Aorta (tissue), 5 donors: ENCODE results near the gene SLC5A6. TPM values are rescaled to one million over a fixed set of nuclear protein-coding genes. Genes with fewer than 3 reads are reported as not detected.

Experiments used
- ATAC-seq: fragments of 200-7000 bp; cut with Tn5 transposase; one replicate; pipeline ENCODE4 v1.9.1; 2022; ENCODE audit warnings: moderate library complexity; ENCODE audit not compliant: low FRiP score
- DNase-seq, 2 donors: peaks; one replicate each; pipeline ENCODE4 v3.0.0-alpha.2; 2020
- H3K27ac ChIP-seq, 2 donors: one replicate each; pipeline ENCODE4 v1.5.1; 2013; ENCODE audit warnings: low read length in 2 of 2, mild to moderate bottlenecking in 2 of 2, moderate library complexity in 2 of 2, control low read depth in 1 of 2, inconsistent platforms in 1 of 2, low read depth in 1 of 2
- H3K27me3 ChIP-seq, 2 donors: one replicate each; pipeline ENCODE4 v1.6.1; 2013; ENCODE audit warnings: control low read depth in 1 of 2, low read length in 1 of 2, mild to moderate bottlenecking in 1 of 2, moderate library complexity in 1 of 2; ENCODE audit not compliant: insufficient read depth in 2 of 2, control insufficient read depth in 1 of 2
- H3K36me3 ChIP-seq, 2 donors: one replicate each; pipeline ENCODE4 v1.6.1; 2013; ENCODE audit warnings: control low read depth in 1 of 2, low read length in 1 of 2, mild to moderate bottlenecking in 1 of 2; ENCODE audit not compliant: insufficient read depth in 2 of 2, control insufficient read depth in 1 of 2
- H3K4me1 ChIP-seq, 2 donors: one replicate each; pipeline ENCODE4 v1.6.1; 2013; ENCODE audit warnings: low read length in 2 of 2, control low read depth in 1 of 2, mild to moderate bottlenecking in 1 of 2, moderate library complexity in 1 of 2; ENCODE audit not compliant: insufficient read depth in 2 of 2, control insufficient read depth in 1 of 2
- H3K4me3 ChIP-seq, 2 donors: one replicate each; pipeline ENCODE4 v1.5.1; 2013; ENCODE audit warnings: low read length in 2 of 2, control low read depth in 1 of 2, mild to moderate bottlenecking in 1 of 2
- H3K9me3 ChIP-seq: one replicate; pipeline ENCODE4 v1.6.1; 2013; ENCODE audit warnings: mild to moderate bottlenecking, low read length; ENCODE audit not compliant: control insufficient read depth
- WGBS, 2 donors: extraction: QIAGEN DNeasy Blood & Tissue Kit; methylation state at CpG; one replicate each; pipeline ENCODE4 v1.1.7; 2013; 5-methylcytosine and 5-hydroxymethylcytosine counted together
- intact Hi-C, 2 donors: fragments of 100-400 bp; cut with DNase I; formaldehyde crosslinking; loops; one replicate each; pipeline versions ENCODE4 v1.14.2 to v1.15.0; 2022
- polyA plus RNA-seq, 2 donors: library from polyadenylated mRNA; stranded (reverse); fragments of 200-250 nt; gene quantifications; one replicate each; pipeline ENCODE4 v1.2.3, GENCODE V29; 2013
- total RNA-seq, 2 donors: library from RNA; stranded (reverse); fragmentation: NEBNext Ultra II Directional; extraction: Animal tissue kit (Norgen Biotek cat#: 25700); gene quantifications; one replicate each; pipeline ENCODE4 v1.2.1, GENCODE V29; 2021
- donor health status: healthy with polysubstance abuse.
- donor health status: Bipolar disorder and iron deficiency.
- donor health status: DM: no; HTN: no; CAD: no.
- donor health status: DM: no; HTN: no; CAD: no.
- donor health status: DM: yes; HTN: yes; CAD: no.

Gene SLC5A6
- total and polyA plus RNA-seq, 4 donors: 16.4 to 24.7 (median 19.6) TPM

DNA sequence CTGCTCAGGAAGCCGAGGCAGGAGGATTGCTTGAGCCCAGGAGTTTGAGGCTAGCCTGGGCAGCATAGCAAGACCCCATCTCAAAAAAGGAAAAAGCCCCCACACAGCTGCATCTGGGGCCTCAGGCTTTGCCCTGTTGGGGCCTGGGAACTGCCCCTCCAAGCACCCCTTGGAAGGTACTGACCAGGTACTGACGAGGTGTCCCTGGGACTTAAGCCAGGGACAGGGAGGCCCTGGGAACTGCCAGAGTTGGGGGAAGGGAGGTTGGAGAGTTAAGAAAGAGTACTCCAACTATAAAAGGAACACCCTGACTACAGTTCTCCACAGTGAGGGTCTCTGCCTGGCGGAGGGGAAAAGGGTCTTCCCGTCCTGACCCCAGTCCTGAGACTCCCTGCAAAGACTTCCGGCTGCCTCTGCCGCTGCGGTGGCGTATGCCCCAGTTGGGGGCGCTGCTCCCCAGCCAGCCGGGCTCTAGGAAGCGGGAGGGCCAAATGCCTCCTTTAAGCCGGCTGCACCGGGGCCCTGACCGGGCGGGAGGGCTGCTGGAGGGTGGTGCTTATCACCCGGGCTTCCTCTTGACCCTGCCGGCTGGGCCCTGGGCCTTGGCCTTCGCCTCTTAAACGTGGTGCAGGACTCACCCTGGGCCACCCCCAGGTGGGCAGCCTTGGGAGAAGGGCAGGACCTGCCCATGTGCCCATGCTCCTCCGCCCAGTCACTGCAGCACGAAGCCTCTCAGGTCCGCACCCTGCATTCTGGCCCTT, 38.0 kb upstream of the SLC5A6 start:
- intact Hi-C loops: no loop called here
- H3K27me3 ChIP-seq: no peaks in the 10 kb centered on the region
- no peaks in the 10 kb centered on the region for H3K36me3 ChIP-seq
- 45 to 50% methylated on average over 21 to 22 of the region's 22 CpGs for WGBS, 2 donors
- ATAC-seq (peak; percentile 4), DNase-seq (peak in 1 of 2 donors; percentile 56)
- peaks cover 0 to 3% of the 10 kb centered on the region in 2 donors for H3K4me1 ChIP-seq
- no peak overlapping the region for H3K27ac ChIP-seq
- no peaks in the 10 kb centered on the region for H3K9me3 ChIP-seq
- H3K4me3 ChIP-seq: no peak overlapping the region

DNA sequence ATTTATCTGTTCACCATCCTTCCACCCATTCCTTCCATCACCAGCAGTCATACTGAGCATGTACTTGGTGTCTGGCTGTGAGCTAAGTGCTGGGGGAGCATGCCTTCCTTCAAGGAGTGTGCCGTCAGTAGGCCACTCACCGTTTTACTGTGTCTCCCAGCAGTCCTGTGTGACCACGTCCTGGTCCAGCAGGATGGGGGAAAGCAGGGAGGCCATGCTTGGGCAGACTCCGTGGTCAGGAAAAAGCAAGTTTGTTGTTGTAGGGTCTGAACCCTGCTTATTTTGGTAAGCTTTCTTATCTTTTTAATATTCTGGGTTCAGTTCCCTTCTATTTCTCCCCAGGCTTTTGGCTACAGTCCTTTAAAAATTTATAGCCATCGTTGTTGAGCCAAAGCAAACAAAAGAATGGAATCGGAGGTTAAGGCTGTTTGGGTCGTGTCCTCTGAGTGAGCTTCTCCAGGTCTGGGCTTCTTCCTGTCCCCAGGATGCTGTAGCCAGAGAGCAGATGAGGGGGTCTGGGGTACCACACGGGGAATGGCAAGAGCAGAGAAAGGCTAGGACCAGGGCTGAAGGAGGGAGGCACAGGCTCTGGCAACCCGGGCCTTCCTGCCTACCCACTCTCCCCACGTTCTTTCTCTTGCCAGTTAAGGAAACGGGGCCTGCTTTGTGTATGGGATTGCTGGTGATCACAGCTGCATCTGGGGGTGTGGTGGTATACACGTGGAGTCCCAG, 37.3 kb upstream of the SLC5A6 start:
- DNase-seq (no peak), ATAC-seq (no peak)
- Histone ChIP-seq H3K4me1 (peaks cover 0 to 3% of the 10 kb centered on the region in 2 donors), H3K27me3 (no peaks in the 10 kb centered on the region), H3K4me3 (no peak overlapping the region), H3K27ac (no peak overlapping the region), H3K9me3 (no peaks in the 10 kb centered on the region), H3K36me3 (no peaks in the 10 kb centered on the region)
- intact Hi-C loops: no loop called here
- WGBS, 2 donors: 4 to 6% methylated on average over 12 of the region's 12 CpGs

DNA sequence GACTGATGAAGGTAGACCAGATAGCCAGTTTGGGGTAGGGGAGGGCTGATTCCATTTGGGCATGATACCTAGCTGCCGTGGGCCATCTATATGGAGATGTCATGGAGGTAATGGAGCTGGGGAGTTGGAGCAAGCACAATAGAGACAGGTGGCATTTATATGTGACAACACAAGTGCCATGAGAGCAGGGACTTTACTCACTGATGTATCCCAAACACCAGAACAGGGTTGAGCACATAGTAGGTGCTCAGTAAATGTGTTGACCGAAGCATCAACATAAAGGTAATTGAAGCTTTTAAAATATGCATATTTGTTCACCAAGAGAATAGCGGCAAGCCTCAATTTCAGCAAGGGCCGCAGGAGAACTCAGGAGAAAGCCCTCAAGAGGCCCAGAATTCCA, 35.8 kb upstream of the SLC5A6 start:
- intact Hi-C loops: no loop called here
- H3K4me3 ChIP-seq: no peak overlapping the region

DNA sequence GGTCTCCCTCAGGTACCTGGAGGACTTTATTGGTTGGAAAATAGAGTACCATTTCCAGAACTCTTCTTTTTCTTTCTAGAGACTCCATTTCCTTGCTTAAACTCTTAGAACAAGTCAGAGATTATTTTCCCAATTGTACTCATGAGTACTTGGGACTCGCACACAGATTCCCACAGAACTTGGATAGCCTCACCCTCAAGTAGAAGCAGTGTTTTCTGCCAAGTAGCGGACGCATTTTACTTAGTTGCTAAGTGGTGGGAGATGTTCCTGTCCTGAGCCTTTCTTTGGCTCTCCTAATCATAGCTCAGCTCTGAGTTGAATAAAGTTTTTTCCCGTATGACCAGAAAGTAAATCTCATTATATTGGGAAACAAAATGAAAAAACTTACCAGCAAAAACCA, 33.6 kb upstream of the SLC5A6 start:
- no peaks in the 10 kb centered on the region for H3K9me3 ChIP-seq
- 26 to 38% methylated on average over 4 of the region's 4 CpGs for WGBS, 2 donors
- peaks cover 0 to 5% of the 10 kb centered on the region in 2 donors for H3K36me3 ChIP-seq
- H3K27me3 ChIP-seq: no peaks in the 10 kb centered on the region
- no peak overlapping the region for H3K27ac ChIP-seq
- peaks cover 0 to 3% of the 10 kb centered on the region in 2 donors for H3K4me1 ChIP-seq
- ATAC-seq (no peak), DNase-seq (peak in 1 of 2 donors; percentile 5)
- no peak overlapping the region for H3K4me3 ChIP-seq
- intact Hi-C loops: no loop called here

More for the DNA sequence above, 35.8 kb upstream of the SLC5A6 start:
- Histone ChIP-seq H3K4me1 (peaks cover 0 to 3% of the 10 kb centered on the region in 2 donors), H3K36me3 (peaks cover 0 to under 1% of the 10 kb centered on the region in 2 donors), H3K9me3 (no peaks in the 10 kb centered on the region), H3K27me3 (no peaks in the 10 kb centered on the region), H3K27ac (no peak overlapping the region)
- 74 to 87% methylated on average over 4 of the region's 4 CpGs for WGBS, 2 donors
- DNase-seq (no peak), ATAC-seq (no peak)

DNA sequence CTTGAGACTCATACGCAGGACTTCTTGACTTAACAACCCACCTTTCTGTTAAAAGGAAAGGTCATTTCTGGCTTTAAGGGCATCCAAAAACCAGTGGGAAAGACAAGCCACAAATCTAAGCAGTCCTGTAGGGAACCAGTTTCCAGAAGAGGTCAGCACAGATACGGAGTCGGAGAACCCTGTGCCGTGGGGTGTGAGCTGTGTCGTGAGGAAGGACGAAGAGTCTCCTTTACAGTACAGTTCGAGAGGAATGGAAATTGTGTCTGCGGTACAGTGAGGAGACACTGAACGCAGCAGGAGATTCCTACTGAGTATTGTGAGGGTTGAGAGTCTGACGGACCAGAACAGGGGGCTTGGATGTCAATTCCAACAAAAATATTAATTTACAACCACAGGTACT, 33.0 kb upstream of the SLC5A6 start:
- Histone ChIP-seq H3K4me3 (no peak overlapping the region), H3K27me3 (no peaks in the 10 kb centered on the region), H3K36me3 (peaks cover 0 to 8% of the 10 kb centered on the region in 2 donors), H3K4me1 (peaks cover 0 to 3% of the 10 kb centered on the region in 2 donors), H3K9me3 (no peaks in the 10 kb centered on the region), H3K27ac (no peak overlapping the region)
- DNase-seq: no peak
- ATAC-seq: no peak
- 74 to 76% methylated on average over 10 of the region's 10 CpGs for WGBS, 2 donors
- intact Hi-C loops: no loop called here

- Histone ChIP-seq H3K36me3 (peaks cover 0 to 10% of the 10 kb centered on the region in 2 donors), H3K27me3 (no peaks in the 10 kb centered on the region), H3K4me3 (no peak overlapping the region), H3K9me3 (no peaks in the 10 kb centered on the region), H3K27ac (no peak overlapping the region), H3K4me1 (no peaks in the 10 kb centered on the region)
- WGBS, 2 donors: 87 to 88% methylated on average over 19 of the region's 19 CpGs
- ATAC-seq: no peak
- peak in 1 of 2 donors; percentile 31 for DNase-seq
- intact Hi-C loops: no loop called here
These were observed 31.5 kb upstream of the SLC5A6 start for GRCh38 chr2:27243391-27244130.

DNA sequence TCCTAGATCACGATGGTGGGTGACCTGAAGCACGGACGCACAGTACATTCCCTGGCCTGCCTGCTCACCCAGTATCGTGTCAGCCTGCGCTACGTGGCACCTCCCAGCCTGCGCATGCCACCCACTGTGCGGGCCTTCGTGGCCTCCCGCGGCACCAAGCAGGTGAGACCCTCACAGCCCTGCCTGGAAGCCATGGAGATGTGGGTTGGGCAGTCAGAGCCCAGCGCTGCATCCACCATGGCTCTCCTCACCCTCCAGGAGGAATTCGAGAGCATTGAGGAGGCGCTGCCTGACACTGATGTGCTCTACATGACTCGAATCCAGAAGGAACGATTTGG, 30.5 kb upstream of the SLC5A6 start:
- Histone ChIP-seq H3K36me3 (peaks cover 0 to 13% of the 10 kb centered on the region in 2 donors), H3K4me1 (no peaks in the 10 kb centered on the region), H3K9me3 (no peaks in the 10 kb centered on the region), H3K4me3 (no peak overlapping the region), H3K27ac (no peak overlapping the region), H3K27me3 (no peaks in the 10 kb centered on the region)
- intact Hi-C loops: no loop called here
- DNase-seq (no peak), ATAC-seq (no peak)
- 97% methylated on average over 16 of the region's 16 CpGs for WGBS, 2 donors

DNA sequence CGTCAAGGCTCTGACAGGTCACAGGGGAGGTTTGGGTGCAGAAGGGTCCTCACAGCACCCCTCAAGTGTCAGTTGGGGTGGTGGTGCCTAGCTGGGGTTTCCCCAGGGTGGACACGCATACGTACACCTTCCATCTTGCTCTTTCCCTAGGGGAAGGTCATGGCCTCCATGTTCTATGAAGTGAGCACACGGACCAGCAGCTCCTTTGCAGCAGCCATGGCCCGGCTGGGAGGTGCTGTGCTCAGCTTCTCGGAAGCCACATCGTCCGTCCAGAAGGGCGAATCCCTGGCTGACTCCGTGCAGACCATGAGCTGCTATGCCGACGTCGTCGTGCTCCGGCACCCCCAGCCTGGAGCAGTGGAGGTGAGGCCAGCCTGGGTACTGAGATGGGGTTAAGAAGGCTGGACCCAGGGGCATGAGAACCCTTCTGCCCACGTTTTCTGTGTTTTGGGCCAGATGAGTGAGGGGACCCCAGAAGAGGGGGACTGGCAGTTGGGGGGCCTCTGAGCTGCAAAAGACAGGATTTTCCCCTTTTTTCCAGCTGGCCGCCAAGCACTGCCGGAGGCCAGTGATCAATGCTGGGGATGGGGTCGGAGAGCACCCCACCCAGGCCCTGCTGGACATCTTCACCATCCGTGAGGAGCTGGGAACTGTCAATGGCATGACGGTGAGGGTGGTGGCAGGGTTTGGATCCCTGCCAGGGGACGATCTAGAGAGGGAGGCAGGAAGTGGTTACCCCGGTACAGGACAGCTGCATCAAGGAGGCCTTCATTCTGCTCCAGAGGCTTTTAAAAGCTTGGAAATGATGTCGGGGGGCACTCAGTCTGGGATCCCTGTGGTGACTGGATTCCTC, 29.9 kb upstream of the SLC5A6 start:
- Histone ChIP-seq H3K27me3 (no peaks in the 10 kb centered on the region), H3K36me3 (peaks cover 0 to 13% of the 10 kb centered on the region in 2 donors), H3K4me1 (no peaks in the 10 kb centered on the region), H3K4me3 (no peak overlapping the region), H3K9me3 (no peaks in the 10 kb centered on the region), H3K27ac (no peak overlapping the region)
- no peak for DNase-seq
- ATAC-seq: no peak
- WGBS, 2 donors: 86 to 87% methylated on average over 24 of the region's 24 CpGs
- intact Hi-C loops: no loop called here
